ENCODE results near the gene DGKG.

DNA sequence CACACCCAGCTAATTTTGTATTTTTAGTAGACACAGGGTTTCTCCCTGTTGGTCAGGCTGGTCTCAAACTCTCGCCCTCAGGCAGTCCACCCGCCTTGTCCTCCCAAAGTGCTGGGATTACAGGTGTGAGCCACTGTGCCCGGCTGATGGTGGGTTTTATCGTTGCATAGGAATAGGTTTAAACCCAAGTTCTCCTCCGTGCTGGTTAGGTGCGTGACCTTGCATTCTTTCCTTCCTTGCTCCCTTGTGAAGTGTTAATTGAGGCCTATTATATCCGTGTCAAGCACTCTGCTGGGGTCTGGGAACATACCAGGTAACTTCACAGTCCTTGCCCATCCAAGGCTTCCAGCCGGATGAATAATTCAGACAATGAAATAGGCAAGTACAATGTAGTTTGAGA, 233.9 kb downstream of the DGKG start:
- TF ChIP-seq POLR2A (IDR thresholded peaks at IDR 0.05) = no peak
- TF ChIP-seq, protein P1, sequence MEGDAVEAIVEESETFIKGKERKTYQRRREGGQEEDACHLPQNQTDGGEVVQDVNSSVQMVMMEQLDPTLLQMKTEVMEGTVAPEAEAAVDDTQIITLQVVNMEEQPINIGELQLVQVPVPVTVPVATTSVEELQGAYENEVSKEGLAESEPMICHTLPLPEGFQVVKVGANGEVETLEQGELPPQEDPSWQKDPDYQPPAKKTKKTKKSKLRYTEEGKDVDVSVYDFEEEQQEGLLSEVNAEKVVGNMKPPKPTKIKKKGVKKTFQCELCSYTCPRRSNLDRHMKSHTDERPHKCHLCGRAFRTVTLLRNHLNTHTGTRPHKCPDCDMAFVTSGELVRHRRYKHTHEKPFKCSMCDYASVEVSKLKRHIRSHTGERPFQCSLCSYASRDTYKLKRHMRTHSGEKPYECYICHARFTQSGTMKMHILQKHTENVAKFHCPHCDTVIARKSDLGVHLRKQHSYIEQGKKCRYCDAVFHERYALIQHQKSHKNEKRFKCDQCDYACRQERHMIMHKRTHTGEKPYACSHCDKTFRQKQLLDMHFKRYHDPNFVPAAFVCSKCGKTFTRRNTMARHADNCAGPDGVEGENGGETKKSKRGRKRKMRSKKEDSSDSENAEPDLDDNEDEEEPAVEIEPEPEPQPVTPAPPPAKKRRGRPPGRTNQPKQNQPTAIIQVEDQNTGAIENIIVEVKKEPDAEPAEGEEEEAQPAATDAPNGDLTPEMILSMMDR (IDR thresholded peaks at IDR 0.05) = no peak
